SK-N-SH treated with all-trans-retinoic acid at 6 μM for 48 hours (cell line): ENCODE data around the gene B3GNT3.

ENCODE experiments used
- PATZ1 ChIP-seq: fragments of 250-450 bp; sonication (Bioruptor Pico); IDR thresholded peaks from 2 replicates; pipeline ENCODE4 v1.8.0; 2020; ENCODE audit warnings: mild to moderate bottlenecking, moderate library complexity, borderline replicate concordance
- PPARA ChIP-seq: fragments of 250-450 bp; sonication (Bioruptor Pico); IDR thresholded peaks from 2 replicates; pipeline ENCODE4 v1.5.0; 2020; ENCODE audit warnings: mild to moderate bottlenecking, borderline replicate concordance
- TCF4 ChIP-seq: fragments of 250-450 bp; sonication (Bioruptor Pico); IDR thresholded peaks from 2 replicates; pipeline ENCODE4 v1.8.0; 2021; ENCODE audit warnings: mild to moderate bottlenecking, moderate library complexity, borderline replicate concordance

GRCh38 chr19:17830567-17831418 is 35.9 kb downstream of the B3GNT3 start:
- TF ChIP-seq PPARA (CRISPR knock-in tag) (no peak), TCF4 (CRISPR knock-in tag) (no peak), PATZ1 (CRISPR knock-in tag) (no peak)
